CD4-positive, CD25-positive, alpha-beta regulatory T cell (primary cell): ENCODE data around the gene PAFAH1B1. TPM values are rescaled to one million over a fixed set of nuclear protein-coding genes. Genes with fewer than 3 reads are reported as not detected.

Experiments used
- ATAC-seq, 2 donors: fragments of 150-1000 bp; cut with Tn5 transposase; one replicate each; pipeline ENCODE4 v1.10.0; 2021; ENCODE audit warnings: low read depth in 2 of 2, moderate number of reproducible peaks in 2 of 2, moderate library complexity in 1 of 2
- DNase-seq, 3 donors: peaks; one replicate each; pipeline versions ENCODE4 v3.0.0 to v3.0.0-alpha.2; 2012 to 2022; ENCODE audit warnings: mixed read lengths in 1 of 3
- H3K27ac ChIP-seq: one replicate; pipeline ENCODE4 v1.7.0; 2013; ENCODE audit warnings: mild to moderate bottlenecking, low read length; ENCODE audit not compliant: insufficient read depth, poor library complexity, severe bottlenecking
- H3K27me3 ChIP-seq: one replicate; pipeline ENCODE4 v1.7.0; 2013; ENCODE audit warnings: low read length; ENCODE audit not compliant: control insufficient read depth, insufficient read depth
- H3K36me3 ChIP-seq: one replicate; pipeline ENCODE4 v1.7.0; 2013; ENCODE audit warnings: mild to moderate bottlenecking, low read length, moderate library complexity; ENCODE audit not compliant: control insufficient read depth, insufficient read depth
- H3K4me1 ChIP-seq: 2 replicates; pipeline ENCODE4 v1.7.0; 2013; ENCODE audit warnings: mild to moderate bottlenecking, low read length; ENCODE audit not compliant: insufficient read depth, control insufficient read depth, poor library complexity, severe bottlenecking
- H3K4me3 ChIP-seq: one replicate; pipeline ENCODE4 v1.7.0; 2013; ENCODE audit warnings: low read depth, mild to moderate bottlenecking, low read length, moderate library complexity
- H3K9me3 ChIP-seq, 2 experiments: 1 replicate in 1 of 2; 2 replicates in 1 of 2; pipeline ENCODE4 v1.7.0; 2013; ENCODE audit warnings: low read length in 2 of 2, mild to moderate bottlenecking in 1 of 2, moderate library complexity in 1 of 2; ENCODE audit not compliant: control insufficient read depth in 2 of 2
- H3K27ac Mint-ChIP-seq, 3 donors: one replicate each; pipeline ENCODE4 v1.8.0; 2020 to 2022; ENCODE audit warnings: mild to moderate bottlenecking in 3 of 3, mixed read lengths in 3 of 3, moderate library complexity in 2 of 3
- H3K27me3 Mint-ChIP-seq: one replicate; pipeline ENCODE4 v1.8.0; 2022; ENCODE audit warnings: mild to moderate bottlenecking, mixed read lengths
- H3K36me3 Mint-ChIP-seq: one replicate; pipeline ENCODE4 v1.8.0; 2020; ENCODE audit warnings: mixed read lengths
- H3K4me1 Mint-ChIP-seq, 4 donors: one replicate each; pipeline ENCODE4 v1.8.0; 2020 to 2022; ENCODE audit warnings: mixed read lengths in 4 of 4, mild to moderate bottlenecking in 1 of 4
- H3K4me3 Mint-ChIP-seq, 4 donors: one replicate each; pipeline ENCODE4 v1.8.0; 2020 to 2022; ENCODE audit warnings: mild to moderate bottlenecking in 4 of 4, mixed read lengths in 4 of 4, moderate library complexity in 3 of 4
- H3K9me3 Mint-ChIP-seq, 7 donors: one replicate each; pipeline ENCODE4 v1.8.0; 2020 to 2022; ENCODE audit warnings: mixed read lengths in 7 of 7, mild to moderate bottlenecking in 3 of 7, moderate library complexity in 2 of 7
- polyA plus RNA-seq, 4 donors: library from polyadenylated mRNA; unstranded; fragments of 300-500 nt; fragmentation: Illumina TruSeq; gene quantifications; one replicate each; pipeline ENCODE4 v1.2.3, GENCODE V29; 2021
- total RNA-seq: library from RNA; stranded (reverse); gene quantifications from one replicate; pipeline ENCODE4 v1.2.3, GENCODE V29; 2022

PAFAH1B1 gene
- total and polyA plus RNA-seq, 5 donors from 2014 or later = 20.6 to 174 (median 33.6) TPM

DNA sequence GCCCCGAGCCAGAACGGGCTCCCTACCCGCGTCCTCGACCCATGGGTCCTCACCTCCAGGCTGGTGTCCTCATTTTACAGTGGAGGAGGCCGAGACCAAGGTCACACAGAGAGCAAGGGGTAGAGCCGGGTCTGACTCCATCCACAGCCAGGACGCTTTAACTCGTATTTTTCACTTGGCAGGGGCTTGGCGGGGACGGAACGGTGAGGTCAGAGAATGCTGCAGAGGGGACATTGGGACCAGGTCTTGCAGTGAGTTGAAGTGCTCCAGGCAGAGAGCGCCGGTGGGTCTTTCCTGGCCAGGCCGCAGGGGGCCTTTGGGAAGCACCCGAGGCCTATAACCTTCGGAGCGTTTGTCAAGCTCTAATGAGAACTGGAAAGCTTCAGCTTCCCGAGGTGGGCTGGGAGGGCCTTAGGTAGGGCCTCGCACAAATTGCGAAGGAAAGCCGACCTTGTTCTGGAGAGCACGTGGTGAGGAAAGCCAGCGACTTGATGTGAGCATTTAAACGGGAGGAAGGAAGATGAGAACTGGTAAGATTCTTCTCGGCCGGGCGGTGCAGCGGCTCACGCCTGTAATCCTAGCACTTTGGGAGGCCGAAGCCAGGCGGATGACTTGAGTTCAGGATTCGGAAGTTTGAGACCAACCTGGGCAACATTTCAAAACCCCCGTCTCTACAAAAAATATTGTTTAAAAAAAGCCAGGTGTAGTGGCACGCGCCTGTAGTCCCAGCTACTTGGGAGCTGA is 119.0 kb downstream of the PAFAH1B1 start:
- H3K27me3 Mint-ChIP-seq = no peaks in the 10 kb centered on the region
- no peaks in the 10 kb centered on the region for H3K36me3 Mint-ChIP-seq
- Histone ChIP-seq H3K27ac (peak overlapping the region; percentile 51), H3K36me3 (no peaks in the 10 kb centered on the region), H3K9me3 (no peaks in the 10 kb centered on the region), H3K4me1 (peaks cover 33% of the 10 kb centered on the region), H3K4me3 (peak overlapping the region; percentile 71), H3K27me3 (no peaks in the 10 kb centered on the region)
- peaks cover 10 to 38% (median 25%) of the 10 kb centered on the region in 4 donors for H3K4me1 Mint-ChIP-seq
- H3K9me3 Mint-ChIP-seq = peaks cover 0 to 2% (median 0%) of the 10 kb centered on the region in 7 donors
- H3K27ac Mint-ChIP-seq = peak overlapping the region; percentile 26 to 76 (median 75)
- ATAC-seq = no peak
- H3K4me3 Mint-ChIP-seq = peak overlapping the region; percentile 79 to 93 (median 84)
- DNase-seq = no peak

GRCh38 chr17:2713881-2714280 is 120.4 kb downstream of the PAFAH1B1 start:
- peaks cover 10 to 31% (median 22%) of the 10 kb centered on the region in 4 donors for H3K4me1 Mint-ChIP-seq
- ATAC-seq = no peak
- H3K36me3 ChIP-seq = no peaks in the 10 kb centered on the region
- H3K4me3 ChIP-seq = no peak overlapping the region
- no peaks in the 10 kb centered on the region for H3K9me3 ChIP-seq
- no peak overlapping the region for H3K27ac ChIP-seq
- peak overlapping the region in 1 of 4 donors; percentile 68 for H3K4me3 Mint-ChIP-seq
- H3K36me3 Mint-ChIP-seq = no peaks in the 10 kb centered on the region
- no peaks in the 10 kb centered on the region for H3K27me3 ChIP-seq
- H3K9me3 Mint-ChIP-seq = peaks cover 0 to 4% (median 0%) of the 10 kb centered on the region in 7 donors
- H3K27me3 Mint-ChIP-seq = no peaks in the 10 kb centered on the region
- no peak overlapping the region for H3K27ac Mint-ChIP-seq
- DNase-seq = no peak
- peaks cover 29% of the 10 kb centered on the region for H3K4me1 ChIP-seq

DNA sequence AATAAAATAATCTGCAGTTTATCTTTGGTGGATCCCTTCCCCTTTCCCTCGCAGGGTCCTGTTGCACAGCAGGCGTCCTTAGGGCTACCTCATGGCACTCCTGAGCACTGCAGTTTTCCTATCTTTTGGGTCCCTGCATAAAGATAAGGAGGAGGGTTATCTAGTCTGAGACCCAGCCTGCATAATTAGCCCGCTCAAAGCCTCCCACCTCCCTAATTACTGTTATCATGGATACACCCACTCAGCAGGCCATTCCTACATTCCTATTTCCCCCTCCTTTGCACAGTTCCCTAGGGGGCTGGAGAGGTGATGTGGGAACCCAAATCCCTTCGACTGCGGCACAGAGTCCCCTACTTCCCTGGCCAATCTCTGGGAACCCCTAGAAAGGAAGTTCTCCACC is 123.2 kb downstream of the PAFAH1B1 start:
- H3K9me3 Mint-ChIP-seq = peaks cover 0 to 2% (median 0%) of the 10 kb centered on the region in 7 donors
- H3K36me3 Mint-ChIP-seq = no peaks in the 10 kb centered on the region
- H3K36me3 ChIP-seq = no peaks in the 10 kb centered on the region
- H3K4me1 ChIP-seq = peaks cover 9% of the 10 kb centered on the region
- peaks cover 3% of the 10 kb centered on the region for H3K27me3 Mint-ChIP-seq
- H3K4me1 Mint-ChIP-seq = peaks cover 0 to 11% (median 6%) of the 10 kb centered on the region in 4 donors
- no peak overlapping the region for H3K27ac Mint-ChIP-seq
- no peak overlapping the region for H3K4me3 Mint-ChIP-seq
- no peak overlapping the region for H3K27ac ChIP-seq
- DNase-seq (no peak), ATAC-seq (no peak)
- no peaks in the 10 kb centered on the region for H3K9me3 ChIP-seq
- no peak overlapping the region for H3K4me3 ChIP-seq
- no peaks in the 10 kb centered on the region for H3K27me3 ChIP-seq

DNA sequence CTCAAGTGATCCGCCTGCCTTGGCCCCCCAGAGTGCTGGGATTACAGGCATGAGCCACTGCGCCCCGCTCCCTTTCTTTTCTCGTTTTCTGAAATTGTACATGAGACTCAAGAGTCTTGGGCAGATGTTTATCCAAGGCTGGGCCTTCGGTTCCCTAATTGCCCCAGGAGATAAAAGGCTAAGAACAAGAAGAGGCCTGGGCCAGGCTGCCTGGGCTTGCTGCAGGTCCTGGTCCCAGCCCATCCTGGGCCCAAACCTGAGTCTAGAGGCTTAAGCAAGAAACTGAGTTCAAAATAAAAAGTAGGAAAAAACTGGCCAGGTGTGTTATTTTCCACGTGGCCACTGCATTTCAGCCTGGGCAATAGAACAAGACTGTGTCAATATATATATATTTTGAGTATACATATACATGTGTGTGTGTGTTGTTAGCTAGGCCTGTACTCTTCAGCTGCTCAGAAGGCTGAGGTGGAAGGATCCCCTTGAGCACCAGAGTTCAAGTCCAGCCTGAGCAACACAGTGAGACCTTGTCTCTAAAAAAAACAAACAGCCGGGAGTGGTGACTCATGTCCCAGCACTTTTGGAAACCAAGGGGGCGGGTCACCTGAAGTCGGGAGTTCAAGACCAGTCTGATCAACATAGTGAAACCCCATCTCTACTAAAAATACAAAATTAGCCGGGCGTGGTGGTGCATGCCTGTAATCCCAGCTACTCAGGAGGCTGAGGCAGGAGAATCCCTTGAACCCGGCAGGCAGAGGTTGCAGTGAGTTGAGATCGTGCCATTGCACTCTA is 124.9 kb downstream of the PAFAH1B1 start:
- Histone ChIP-seq H3K9me3 (no peaks in the 10 kb centered on the region), H3K27me3 (no peaks in the 10 kb centered on the region), H3K27ac (no peak overlapping the region), H3K4me1 (no peaks in the 10 kb centered on the region), H3K4me3 (no peak overlapping the region), H3K36me3 (no peaks in the 10 kb centered on the region)
- Mint-ChIP-seq H3K27ac (no peak overlapping the region), H3K27me3 (peaks cover 6% of the 10 kb centered on the region), H3K36me3 (no peaks in the 10 kb centered on the region), H3K4me1 (peaks cover 0 to 3% (median 1%) of the 10 kb centered on the region in 4 donors), H3K9me3 (peaks cover 0 to 2% (median 0%) of the 10 kb centered on the region in 7 donors), H3K4me3 (peak overlapping the region in 1 of 4 donors; percentile 38)
- ATAC-seq = no peak
- DNase-seq = no peak

DNA sequence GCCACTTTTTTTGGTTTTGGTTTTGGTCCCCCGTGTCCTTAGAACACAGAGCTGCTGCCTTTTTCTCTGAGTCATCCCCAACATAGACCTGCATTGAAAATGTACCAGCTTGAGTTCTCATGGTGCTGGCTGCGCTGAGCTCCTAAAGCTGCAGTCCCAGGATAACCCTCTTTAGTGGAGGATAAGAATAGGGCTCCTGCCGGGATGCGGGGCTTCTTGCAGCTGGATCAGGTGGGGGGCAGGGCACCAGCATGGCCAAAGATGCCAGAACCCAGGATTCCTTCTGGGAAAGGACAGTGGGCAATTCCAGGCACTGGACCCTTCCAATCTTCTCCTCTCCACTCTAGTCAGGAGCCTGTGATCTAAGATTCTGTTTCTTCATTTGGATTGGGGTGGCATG is 126.4 kb downstream of the PAFAH1B1 start:
- Histone ChIP-seq H3K36me3 (no peaks in the 10 kb centered on the region), H3K27ac (no peak overlapping the region), H3K9me3 (no peaks in the 10 kb centered on the region), H3K4me1 (peaks cover 4% of the 10 kb centered on the region), H3K27me3 (no peaks in the 10 kb centered on the region), H3K4me3 (no peak overlapping the region)
- H3K27me3 Mint-ChIP-seq = peaks cover 6% of the 10 kb centered on the region
- peaks cover 0 to 2% (median 0%) of the 10 kb centered on the region in 7 donors for H3K9me3 Mint-ChIP-seq
- H3K4me3 Mint-ChIP-seq = no peak overlapping the region
- H3K4me1 Mint-ChIP-seq = peaks cover 0 to 2% (median 0%) of the 10 kb centered on the region in 4 donors
- DNase-seq (no peak), ATAC-seq (no peak)
- H3K36me3 Mint-ChIP-seq = no peaks in the 10 kb centered on the region
- no peak overlapping the region for H3K27ac Mint-ChIP-seq

DNA sequence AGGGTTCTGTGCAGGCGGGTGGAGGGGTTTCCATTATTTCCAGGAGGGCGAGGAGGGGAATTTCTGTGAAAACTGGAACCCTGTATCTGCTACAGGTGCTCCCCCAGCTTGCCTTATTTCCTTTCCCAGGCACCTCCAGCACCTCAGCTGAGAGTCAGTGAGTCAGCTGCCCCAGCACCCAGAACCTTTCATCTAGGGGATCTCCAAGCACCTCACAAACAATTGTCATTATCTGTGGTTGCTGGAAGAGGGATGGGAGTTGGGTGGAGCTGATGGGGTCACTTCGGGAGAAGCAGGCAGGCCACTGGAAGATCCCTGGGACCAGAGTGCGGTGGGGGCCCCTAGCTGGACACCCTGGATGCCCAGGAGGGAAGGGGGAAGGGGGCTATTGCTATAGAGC is 128.1 kb downstream of the PAFAH1B1 start:
- H3K27me3 Mint-ChIP-seq = peaks cover 19% of the 10 kb centered on the region
- peaks cover 0 to 5% (median 2%) of the 10 kb centered on the region in 4 donors for H3K4me1 Mint-ChIP-seq
- no peaks in the 10 kb centered on the region for H3K9me3 ChIP-seq
- H3K27ac ChIP-seq = no peak overlapping the region
- peaks cover 5% of the 10 kb centered on the region for H3K4me1 ChIP-seq
- H3K9me3 Mint-ChIP-seq = peaks cover 0 to 2% (median 0%) of the 10 kb centered on the region in 7 donors
- H3K36me3 ChIP-seq = no peaks in the 10 kb centered on the region
- H3K27ac Mint-ChIP-seq = no peak overlapping the region
- no peak for ATAC-seq
- H3K27me3 ChIP-seq = peaks cover 4% of the 10 kb centered on the region
- DNase-seq = no peak
- H3K4me3 Mint-ChIP-seq = no peak overlapping the region
- H3K36me3 Mint-ChIP-seq = no peaks in the 10 kb centered on the region
- no peak overlapping the region for H3K4me3 ChIP-seq

GRCh38 chr17:2722611-2723010 is 129.2 kb downstream of the PAFAH1B1 start:
- Histone ChIP-seq H3K27ac (no peak overlapping the region), H3K36me3 (no peaks in the 10 kb centered on the region), H3K4me3 (no peak overlapping the region), H3K27me3 (peaks cover 4% of the 10 kb centered on the region), H3K4me1 (peaks cover 5% of the 10 kb centered on the region), H3K9me3 (no peaks in the 10 kb centered on the region)
- Mint-ChIP-seq H3K27me3 (peaks cover 27% of the 10 kb centered on the region), H3K36me3 (no peaks in the 10 kb centered on the region), H3K9me3 (peaks cover 0 to 2% (median 0%) of the 10 kb centered on the region in 7 donors), H3K4me3 (no peak overlapping the region), H3K27ac (no peak overlapping the region), H3K4me1 (peaks cover 0 to 5% (median 2%) of the 10 kb centered on the region in 4 donors)
- DNase-seq (no peak), ATAC-seq (no peak)
